ENCODE results near the gene FBP2. TPM values are rescaled to one million over a fixed set of nuclear protein-coding genes. Genes with fewer than 3 reads are reported as not detected.

Gene FBP2
- total RNA-seq, 1 experiment from 2014 or later, result not detected

- TF ChIP-seq EZH2phosphoT487 (IDR thresholded peaks at IDR 0.05; ENCODE audit: borderline replicate concordance) (no peak), EZH2 (IDR thresholded peaks at IDR 0.05) (no peak), SRF (IDR thresholded peaks at IDR 0.05; ENCODE audit: low read depth) (no peak), ZFX (IDR thresholded peaks at IDR 0.05) (no peak), SP1 (IDR thresholded peaks at IDR 0.05; ENCODE audit: low read depth) (no peak), ATF3 (IDR thresholded peaks at IDR 0.05) (no peak)
- TF ChIP-seq, protein P1, sequence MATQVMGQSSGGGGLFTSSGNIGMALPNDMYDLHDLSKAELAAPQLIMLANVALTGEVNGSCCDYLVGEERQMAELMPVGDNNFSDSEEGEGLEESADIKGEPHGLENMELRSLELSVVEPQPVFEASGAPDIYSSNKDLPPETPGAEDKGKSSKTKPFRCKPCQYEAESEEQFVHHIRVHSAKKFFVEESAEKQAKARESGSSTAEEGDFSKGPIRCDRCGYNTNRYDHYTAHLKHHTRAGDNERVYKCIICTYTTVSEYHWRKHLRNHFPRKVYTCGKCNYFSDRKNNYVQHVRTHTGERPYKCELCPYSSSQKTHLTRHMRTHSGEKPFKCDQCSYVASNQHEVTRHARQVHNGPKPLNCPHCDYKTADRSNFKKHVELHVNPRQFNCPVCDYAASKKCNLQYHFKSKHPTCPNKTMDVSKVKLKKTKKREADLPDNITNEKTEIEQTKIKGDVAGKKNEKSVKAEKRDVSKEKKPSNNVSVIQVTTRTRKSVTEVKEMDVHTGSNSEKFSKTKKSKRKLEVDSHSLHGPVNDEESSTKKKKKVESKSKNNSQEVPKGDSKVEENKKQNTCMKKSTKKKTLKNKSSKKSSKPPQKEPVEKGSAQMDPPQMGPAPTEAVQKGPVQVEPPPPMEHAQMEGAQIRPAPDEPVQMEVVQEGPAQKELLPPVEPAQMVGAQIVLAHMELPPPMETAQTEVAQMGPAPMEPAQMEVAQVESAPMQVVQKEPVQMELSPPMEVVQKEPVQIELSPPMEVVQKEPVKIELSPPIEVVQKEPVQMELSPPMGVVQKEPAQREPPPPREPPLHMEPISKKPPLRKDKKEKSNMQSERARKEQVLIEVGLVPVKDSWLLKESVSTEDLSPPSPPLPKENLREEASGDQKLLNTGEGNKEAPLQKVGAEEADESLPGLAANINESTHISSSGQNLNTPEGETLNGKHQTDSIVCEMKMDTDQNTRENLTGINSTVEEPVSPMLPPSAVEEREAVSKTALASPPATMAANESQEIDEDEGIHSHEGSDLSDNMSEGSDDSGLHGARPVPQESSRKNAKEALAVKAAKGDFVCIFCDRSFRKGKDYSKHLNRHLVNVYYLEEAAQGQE (IDR thresholded peaks at IDR 0.05; ENCODE audit: low read depth), result no peak
Measured at GRCh38 chr9:94511134-94511954, 82.3 kb downstream of the FBP2 start (continued).

Other genes with a start within 250 kb of the FBP2 start
- gene PCAT7, start 38.7 kb downstream of the FBP2 start, total RNA-seq (2021; ENCODE audit: unreplicated experiment), result 3.8 TPM
- 0.42 TPM for gene FBP1, start 45.7 kb upstream of the FBP2 start, total RNA-seq (2021; ENCODE audit: unreplicated experiment)
- gene AOPEP, start 132.9 kb upstream of the FBP2 start, total RNA-seq (2021; ENCODE audit: unreplicated experiment), result 15.1 TPM